CD4-positive, alpha-beta T cell treated with Interleukin-15 for 1 hour (primary cell): ENCODE results near the gene CTLA4.

Source experiments
- DNase-seq: peaks from one replicate; pipeline ENCODE4 v3.0.0-alpha.2; 2020

Gene CTLA4

GRCh38 chr2:203867561-203868200, at the start of gene CTLA4:
Gene CTLA4 (plus strand): TSS chr2:203867771. CDS start chr2:203867943, 172 bp downstream.
- no peak for DNase-seq

DNA sequence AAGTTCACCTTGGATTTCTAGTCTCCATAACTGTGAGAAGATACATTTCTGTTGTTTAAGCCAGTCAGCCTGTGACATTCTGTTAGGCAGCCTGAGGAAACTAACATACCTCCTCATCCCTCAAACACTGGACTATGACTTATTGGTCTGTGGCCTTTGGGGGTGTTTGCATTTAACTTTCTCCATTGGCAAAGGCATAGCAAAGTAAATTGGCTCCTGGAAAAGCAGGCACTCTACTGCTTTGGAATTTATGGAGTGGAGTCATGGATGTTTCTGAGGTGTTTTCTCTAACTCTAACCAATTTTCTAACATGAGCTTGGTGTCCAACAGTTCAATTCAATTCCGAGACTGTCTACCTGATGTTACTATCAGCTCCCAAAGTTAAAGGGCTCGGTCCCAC, 48.9 kb upstream of the CTLA4 start:
- DNase-seq = no peak

GRCh38 chr2:203819434-203820133, 48.0 kb upstream of the CTLA4 start:
- DNase-seq = no peak

DNA sequence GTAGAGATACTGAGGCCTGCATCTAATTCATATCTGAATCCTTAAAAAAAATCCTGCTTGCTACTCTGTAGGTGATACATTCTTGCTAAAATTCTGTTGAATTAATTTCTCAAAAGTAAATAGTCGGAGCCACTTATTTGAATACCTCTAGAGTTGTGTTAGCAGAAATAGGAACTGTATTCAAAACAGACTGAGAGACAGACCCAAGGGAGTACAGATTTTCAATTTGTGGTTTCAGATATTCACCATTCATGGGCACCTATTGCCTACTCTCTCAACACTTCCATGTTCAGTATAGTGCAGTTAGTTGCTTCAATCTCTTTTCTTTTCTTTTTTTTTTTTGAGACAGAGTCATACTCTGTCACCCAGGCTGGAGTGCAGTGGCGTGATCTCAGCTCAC, 46.6 kb upstream of the CTLA4 start:
- DNase-seq = no peak

DNA sequence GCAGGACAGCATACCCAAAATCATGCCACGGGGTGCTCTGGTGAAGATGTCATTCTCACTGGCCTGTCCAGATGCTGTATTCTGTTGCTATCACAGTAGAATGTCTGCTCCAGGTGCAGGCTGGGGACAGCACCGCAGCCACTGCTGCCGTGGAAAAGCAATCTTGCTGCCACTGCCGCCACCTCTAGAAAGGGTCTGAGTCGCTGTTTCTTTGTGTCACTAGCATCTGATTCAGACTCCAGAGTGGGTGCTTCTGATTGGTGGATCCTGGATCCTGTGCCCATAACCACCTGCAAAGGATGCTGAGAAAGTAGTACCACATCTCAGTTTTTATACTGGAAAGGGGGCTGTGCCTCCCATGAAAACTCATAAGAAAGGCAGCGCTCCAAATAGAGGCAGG, 45.3 kb upstream of the CTLA4 start:
- DNase-seq = no peak

- DNase-seq = no peak
These were observed 44.4 kb upstream of the CTLA4 start for GRCh38 chr2:203823173-203823572.

- no peak for DNase-seq
These were observed 43.5 kb upstream of the CTLA4 start for GRCh38 chr2:203824057-203824456.

- DNase-seq = no peak
These were observed 43.0 kb upstream of the CTLA4 start for GRCh38 chr2:203824603-203825002.

DNA sequence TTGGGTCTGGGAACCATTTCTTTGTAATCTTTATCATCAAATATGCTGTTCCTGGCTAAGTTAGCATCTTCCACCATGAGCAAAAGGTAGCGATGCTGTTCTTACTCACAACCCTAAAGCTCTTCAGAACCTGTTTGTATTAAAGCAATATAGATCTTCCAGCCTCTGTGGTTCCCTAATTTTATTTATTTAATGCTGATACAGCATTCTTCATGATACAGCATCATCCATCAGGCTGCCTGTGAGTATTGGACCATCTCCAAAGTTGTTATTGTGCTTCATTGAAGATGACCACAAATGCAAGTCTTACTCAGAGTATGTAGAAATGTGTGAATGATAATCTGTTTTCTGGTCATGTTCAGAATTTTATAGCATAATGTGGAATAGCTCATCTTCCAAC, 40.9 kb upstream of the CTLA4 start:
- DNase-seq = no peak

GRCh38 chr2:203830304-203831055, 37.1 kb upstream of the CTLA4 start:
- no peak for DNase-seq

DNA sequence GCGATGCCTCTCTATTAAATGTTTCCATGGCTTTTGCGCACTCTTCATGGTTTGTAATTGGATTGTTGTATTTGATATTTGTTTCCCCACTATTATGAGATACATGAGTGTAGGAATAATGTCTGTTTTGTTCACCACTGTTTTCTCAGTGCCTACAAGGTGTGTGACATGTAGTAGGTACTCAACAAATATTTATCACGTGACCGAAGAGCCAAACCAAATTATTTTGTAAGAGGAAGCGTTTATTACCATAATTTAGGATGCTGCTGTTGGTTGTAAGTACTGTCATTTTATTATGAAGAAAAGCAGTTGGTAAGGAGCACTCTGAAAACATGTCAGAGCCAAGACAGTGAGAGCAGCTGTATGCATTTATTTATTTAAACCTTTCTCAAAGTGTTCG, 32.2 kb upstream of the CTLA4 start:
- no peak for DNase-seq

GRCh38 chr2:203835892-203836800, 31.4 kb upstream of the CTLA4 start:
- DNase-seq = no peak

DNA sequence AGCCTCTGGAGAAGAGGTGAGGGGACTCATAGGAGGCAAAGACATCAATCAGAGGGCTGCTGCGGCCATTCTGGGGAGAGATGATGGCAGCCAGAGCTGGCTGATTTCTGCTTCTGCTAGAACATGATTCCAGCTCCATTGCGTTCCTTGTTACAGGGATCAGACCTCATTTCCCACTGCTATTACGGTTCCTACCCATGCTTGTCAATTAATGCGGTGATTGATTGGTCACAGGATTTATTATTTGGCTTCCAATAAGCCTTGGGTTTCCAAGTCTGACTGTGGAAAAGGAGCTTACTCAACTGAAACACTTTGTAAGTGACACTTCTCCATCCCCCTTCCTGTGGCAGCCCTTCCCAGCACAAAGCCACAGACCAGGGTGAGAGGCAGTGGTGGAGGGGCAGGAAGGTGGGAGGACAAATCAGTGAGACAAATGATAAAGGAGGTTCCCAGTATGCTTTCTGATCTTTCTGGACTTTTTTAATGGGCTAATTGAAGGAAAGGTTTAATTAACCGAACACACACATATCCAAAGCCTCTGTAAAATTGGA, 26.8 kb upstream of the CTLA4 start:
- DNase-seq = no peak

DNA sequence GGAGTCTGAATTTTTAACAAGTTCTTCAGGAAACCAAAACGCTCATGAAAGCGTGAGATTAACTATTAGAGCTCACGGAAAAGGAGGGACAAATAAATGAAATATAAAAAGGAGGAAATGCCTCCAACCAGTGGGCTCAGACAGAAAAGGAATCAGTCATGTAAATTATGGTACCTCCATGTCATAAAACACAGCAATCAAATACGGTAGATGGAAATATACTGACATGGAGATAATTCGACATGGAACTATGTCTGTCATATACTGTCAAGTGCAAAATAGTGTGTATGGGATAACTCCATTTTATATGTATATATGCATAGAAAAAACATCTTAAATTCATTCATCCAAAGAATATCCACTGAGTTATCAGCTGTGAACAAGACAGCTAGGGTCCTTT, 25.9 kb upstream of the CTLA4 start:
- no peak for DNase-seq

- no peak for DNase-seq
These were observed 25.2 kb upstream of the CTLA4 start for GRCh38 chr2:203842373-203842772.

- DNase-seq = no peak
These were observed 21.0 kb upstream of the CTLA4 start for GRCh38 chr2:203846490-203847105.

DNA sequence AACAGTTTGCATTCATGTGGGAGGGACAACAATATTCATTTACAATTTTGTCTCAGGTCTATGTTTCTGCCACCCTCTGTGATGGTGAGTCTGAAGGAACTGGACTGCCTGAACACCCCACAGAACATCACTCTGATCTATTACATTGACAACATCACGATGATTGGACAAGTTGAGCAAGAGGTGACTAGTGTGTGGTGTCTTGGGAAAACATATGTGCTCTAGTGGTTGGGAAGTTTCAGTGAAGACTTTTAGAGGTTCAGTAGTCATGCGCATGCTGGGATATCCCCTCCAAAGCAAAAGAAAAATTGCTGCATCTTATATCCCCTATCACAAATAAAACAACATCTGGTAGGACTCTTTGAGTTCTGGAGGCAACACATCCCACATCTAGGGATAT, 18.6 kb upstream of the CTLA4 start:
- DNase-seq = no peak

- no peak for DNase-seq
These were observed 14.8 kb upstream of the CTLA4 start for GRCh38 chr2:203852760-203853159.

DNA sequence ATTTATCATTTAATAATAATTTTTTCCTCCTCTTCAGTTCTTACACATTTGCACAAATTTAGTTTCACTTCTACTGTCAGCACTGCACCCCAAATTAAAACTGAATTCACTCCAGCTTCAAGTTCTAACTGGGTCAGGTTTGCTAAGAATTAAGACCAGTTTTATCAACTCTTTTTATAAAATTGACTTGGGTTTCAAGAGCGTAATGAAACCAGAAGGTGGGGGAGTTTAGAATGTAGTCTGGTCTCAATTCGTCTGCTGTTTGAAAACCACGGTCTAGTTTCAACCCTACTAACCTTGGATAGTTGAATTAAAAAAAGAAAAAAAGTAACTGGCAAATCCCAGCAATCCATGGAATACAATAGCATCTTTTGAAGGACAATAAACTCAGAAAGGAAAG, 14.3 kb upstream of the CTLA4 start:
- DNase-seq = no peak

DNA sequence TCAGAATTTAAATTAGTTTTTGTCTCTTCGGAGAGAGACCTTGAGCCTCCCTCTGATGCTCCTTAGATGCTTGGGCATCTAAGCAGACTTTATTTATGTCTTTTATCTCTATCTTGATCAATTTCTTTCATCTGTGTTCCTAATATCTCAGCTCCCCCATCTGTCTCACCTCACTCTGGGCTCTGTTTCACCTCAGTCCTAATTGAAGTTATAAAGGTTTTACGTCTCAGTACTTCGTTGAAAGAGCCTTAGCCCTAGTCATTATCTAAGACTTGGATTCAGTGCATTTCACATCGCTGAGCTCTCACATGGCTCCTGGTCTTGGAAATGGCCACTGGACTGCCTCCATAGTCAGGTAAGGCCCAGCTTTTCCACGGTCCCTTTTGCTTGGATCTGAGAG, 13.8 kb upstream of the CTLA4 start:
- DNase-seq = no peak

GRCh38 chr2:203855274-203855673, 12.3 kb upstream of the CTLA4 start:
- DNase-seq = no peak

DNA sequence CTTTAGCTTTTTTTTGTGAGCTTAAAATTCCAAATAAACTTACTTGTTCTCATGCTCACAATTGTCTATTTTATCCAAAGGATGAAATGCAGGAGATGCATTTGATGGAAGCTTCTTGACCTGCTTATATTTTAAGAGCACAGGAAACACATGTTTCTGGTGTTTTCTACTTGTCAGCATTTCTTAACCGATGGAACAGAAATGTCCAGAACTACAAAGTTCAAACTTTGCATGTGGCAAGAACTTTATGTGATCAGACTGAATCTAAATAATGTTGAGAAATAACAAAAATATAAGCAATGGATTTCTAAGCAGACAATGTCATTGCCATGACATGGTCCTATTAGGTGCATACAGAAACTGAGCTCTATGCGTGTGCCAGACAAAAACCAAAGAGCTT, 9.9 kb upstream of the CTLA4 start:
- DNase-seq = no peak
